GM12878 (cell line): ENCODE results near the gene C3orf22. TPM values are rescaled to one million over a fixed set of nuclear protein-coding genes. Genes with fewer than 3 reads are reported as not detected.

ENCODE experiments used
- ATAC-seq: fragments of 200-7000 bp; cut with Tn5 transposase; 3 replicates; pipeline ENCODE4 v1.9.1; 2020; ENCODE audit warnings: mild to moderate bottlenecking, moderate library complexity
- BruUV-seq: library from RNA; stranded (reverse); fragments of 400-500 nt; replicated peaks from 2 replicates; lab custom pipeline; 2021; lab: Mats Ljungman, UMichigan
- CTCF ChIA-PET: fragments of 300-600 bp; sonication (Branson Sonifier 250); formaldehyde crosslinking; extraction: SDS; loops from one replicate; lab custom pipeline; 2021; ENCODE audit warnings: inconsistent platforms; lab: Yijun Ruan, JAX
- POLR2A ChIA-PET: fragments of 350-600 bp; formaldehyde crosslinking; extraction: SDS; loops from one replicate; lab custom pipeline; 2021; ENCODE audit warnings: inconsistent platforms; lab: Charles Lee
- RAD21 ChIA-PET: fragments of 300-600 bp; sonication (Branson Sonifier 250); formaldehyde crosslinking; loops from one replicate; lab custom pipeline; 2023; ENCODE audit warnings: antibody characterized with exemption; ENCODE audit not compliant: unreplicated experiment; lab: Charles Lee
- SMC1A ChIA-PET: fragments of 300-600 bp; sonication (Branson Sonifier 250); formaldehyde crosslinking; loops from one replicate; lab custom pipeline; 2023; ENCODE audit not compliant: unreplicated experiment, uncharacterized antibody; lab: Charles Lee
- DNase-seq: peaks from one replicate; pipeline ENCODE4 v3.0.0-alpha.2; 2011; ENCODE audit warnings: low read depth, low spot score
- FAIRE-seq: peaks from 3 replicates; lab custom pipeline; 2011; peaks lifted over from hg19 to GRCh38; lab: Jason Lieb, UNC
- H2AFZ ChIP-seq: 2 replicates; pipeline ENCODE4 v1.6.0; 2011; ENCODE audit warnings: low read depth, low read length, control low read depth; ENCODE audit not compliant: control insufficient read depth
- H3K27ac ChIP-seq: 2 replicates; pipeline ENCODE4 v1.5.1; 2011; ENCODE audit warnings: control low read depth; ENCODE audit not compliant: control insufficient read depth, insufficient read depth
- H3K27me3 ChIP-seq, 2 experiments: replicated peaks in 1 of 2; 2 replicates each; pipeline versions ENCODE4 v1.6.0 to v1.6.1; 2011; ENCODE audit warnings: low read length in 1 of 2; ENCODE audit not compliant: control insufficient read depth in 2 of 2, insufficient read depth in 2 of 2
- H3K36me3 ChIP-seq, 2 experiments: 2 replicates each; pipeline ENCODE4 v1.5.1; 2011; ENCODE audit warnings: low read length in 1 of 2; ENCODE audit not compliant: control insufficient read depth in 2 of 2, insufficient read depth in 2 of 2
- H3K4me1 ChIP-seq: 2 replicates; pipeline ENCODE4 v1.6.1; 2011; ENCODE audit warnings: mild to moderate bottlenecking, low read length, moderate library complexity, mixed read lengths; ENCODE audit not compliant: control insufficient read depth, insufficient read depth
- H3K4me2 ChIP-seq: 2 replicates; pipeline ENCODE4 v1.6.0; 2011; ENCODE audit warnings: control low read depth; ENCODE audit not compliant: control insufficient read depth, insufficient read depth
- H3K4me3 ChIP-seq: fragments of 200-600 bp; sonication (generic); 2 replicates; pipeline ENCODE4 v1.5.1; 2016
- H3K79me2 ChIP-seq: 2 replicates; pipeline ENCODE4 v1.6.0; 2011; ENCODE audit warnings: low read length; ENCODE audit not compliant: control insufficient read depth, insufficient read depth
- H3K9ac ChIP-seq: 2 replicates; pipeline ENCODE4 v1.8.0; 2011; ENCODE audit warnings: low read length, control low read depth, mixed read lengths; ENCODE audit not compliant: control insufficient read depth, insufficient read depth
- H3K9me3 ChIP-seq: replicated peaks from 3 replicates; pipeline ENCODE4 v1.5.1; 2011; ENCODE audit warnings: mild to moderate bottlenecking, low read length; ENCODE audit not compliant: control insufficient read depth, insufficient read depth
- H4K20me1 ChIP-seq: 2 replicates; pipeline ENCODE4 v1.6.0; 2011; ENCODE audit not compliant: control insufficient read depth, insufficient read depth
- ASH2L ChIP-seq: fragments of 300-600, 200-600 bp; sonication (generic); IDR thresholded peaks from 2 replicates; pipeline ENCODE4 v1.6.1; 2017; ENCODE audit warnings: low read depth, mild to moderate bottlenecking, borderline replicate concordance
- ATF2 ChIP-seq: IDR thresholded peaks from 2 replicates; pipeline ENCODE4 v1.6.1; 2012; ENCODE audit warnings: low read length, inconsistent platforms
- BACH1 ChIP-seq: fragments of 450-650 bp; IDR thresholded peaks from 2 replicates; pipeline ENCODE4 v1.6.1; 2017; ENCODE audit warnings: mild to moderate bottlenecking, borderline replicate concordance
- CTCF ChIP-seq, 3 experiments: IDR thresholded peaks in 2 of 3; conservative IDR thresholded peaks in 1 of 3; 2 replicates each; pipeline ENCODE4 v1.5.1; 2011; ENCODE audit warnings: low read depth in 3 of 3, low read length in 3 of 3, mild to moderate bottlenecking in 3 of 3, control low read depth in 2 of 3, moderate library complexity in 2 of 3, inconsistent platforms in 1 of 3, mixed read lengths in 1 of 3; ENCODE audit not compliant: control insufficient read depth in 2 of 3, insufficient read depth in 1 of 3; ENCODE audit errors: extremely low read depth in 1 of 3
- E2F4 ChIP-seq: IDR thresholded peaks from 2 replicates; pipeline ENCODE4 v1.6.1; 2012; ENCODE audit warnings: low read depth, low read length, improper control_type of control experiment
- HCFC1 ChIP-seq: fragments of 150-350 bp; IDR thresholded peaks from 2 replicates; pipeline ENCODE4 v1.6.1; 2014; ENCODE audit warnings: low read length
- IRF4 ChIP-seq: IDR thresholded peaks from 2 replicates; pipeline ENCODE4 v1.6.1; 2011; ENCODE audit warnings: low read depth, low read length
- LARP7 ChIP-seq: fragments of 450-650 bp; IDR thresholded peaks from 2 replicates; pipeline ENCODE4 v1.6.1; 2017; ENCODE audit warnings: mild to moderate bottlenecking
- NFYB ChIP-seq: IDR thresholded peaks from 2 replicates; pipeline ENCODE4 v1.6.1; 2011; ENCODE audit warnings: low read depth, mild to moderate bottlenecking, low read length, improper control_type of control experiment, moderate library complexity; ENCODE audit not compliant: insufficient read depth
- NR2F1 ChIP-seq: fragments of 450-650 bp; conservative IDR thresholded peaks from 2 replicates; pipeline ENCODE4 v1.6.1; 2017; ENCODE audit warnings: mild to moderate bottlenecking
- RAD51 ChIP-seq: fragments of 450-650 bp; IDR thresholded peaks from 2 replicates; pipeline ENCODE4 v1.6.1; 2016; ENCODE audit warnings: moderate library complexity, mild to moderate bottlenecking, inconsistent platforms
- RUNX3 ChIP-seq: IDR thresholded peaks from 2 replicates; pipeline ENCODE4 v1.6.1; 2012; ENCODE audit warnings: low read length, inconsistent platforms
- SMAD1 ChIP-seq: fragments of 450-650 bp; IDR thresholded peaks from 2 replicates; pipeline ENCODE4 v1.6.1; 2018; ENCODE audit warnings: mild to moderate bottlenecking, low read depth; ENCODE audit not compliant: partially characterized antibody
- SMC3 ChIP-seq: IDR thresholded peaks from 2 replicates; pipeline ENCODE4 v1.6.1; 2011; ENCODE audit warnings: low read length, improper control_type of control experiment, borderline replicate concordance
- SREBF1 ChIP-seq: IDR thresholded peaks from 2 replicates; pipeline ENCODE4 v1.6.1; 2012; ENCODE audit warnings: mild to moderate bottlenecking, low read length
- SUPT20H ChIP-seq: IDR thresholded peaks from 2 replicates; pipeline ENCODE4 v1.6.1; 2011; ENCODE audit warnings: low read depth, mild to moderate bottlenecking, low read length, moderate library complexity, borderline replicate concordance; ENCODE audit not compliant: control insufficient read depth
- TCF12 ChIP-seq: IDR thresholded peaks from 2 replicates; pipeline ENCODE4 v1.6.1; 2011; ENCODE audit warnings: low read depth, mild to moderate bottlenecking, low read length
- ZNF384 ChIP-seq: IDR thresholded peaks from 2 replicates; pipeline ENCODE4 v1.6.1; 2012; ENCODE audit warnings: low read depth, mild to moderate bottlenecking, low read length, improper control_type of control experiment, borderline replicate concordance
- WGBS: methylation state at CpG from one replicate; pipeline ENCODE4 v1.1.6; 2016; ENCODE audit warnings: low lambda C conversion rate; ENCODE audit not compliant: insufficient replicate concordance, insufficient coverage; ENCODE audit errors: missing lambda C conversion rate; 5-methylcytosine and 5-hydroxymethylcytosine counted together
- in situ Hi-C: fragments of 300-500 bp; cut with MboI; formaldehyde crosslinking; loops from 9 replicates; pipeline ENCODE4 v1.14.3; 2018; ENCODE audit warnings: mixed read lengths
- intact Hi-C: fragments of 100-400 bp; cut with micrococcal nuclease; formaldehyde crosslinking; loops from one replicate; pipeline ENCODE4 v1.14.2; 2022; ENCODE audit not compliant: unreplicated experiment
- polyA plus RNA-seq, 11 experiments: library from polyadenylated mRNA; depleted of rRNA in 4 of 11; unstranded in 6 of 11; stranded (reverse) in 5 of 11; fragments of >200 nt; fragmentation: Nextera tagmentation in 4 of 11; fragmentation: Illumina TruSeq in 1 of 11; extraction: Ambion mirVana in 4 of 11; extraction: Trizol in 1 of 11; gene quantifications; 1 replicate in 1 of 11; 2 replicates in 10 of 11; pipeline versions ENCODE4 v1.2.1 to v1.2.3, GENCODE V29; 2011 to 2016; ENCODE audit warnings: inconsistent platforms in 2 of 11, missing spikeins in 2 of 11, low read depth in 1 of 11
- total RNA-seq, 4 experiments: library from RNA; depleted of rRNA in 3 of 4; stranded (reverse); fragments of >200 nt in 3 of 4; fragmentation: Illumina TruSeq in 1 of 4; extraction: Trizol in 1 of 4; gene quantifications; 2 replicates each; pipeline versions ENCODE4 v1.2.1 to v1.2.3, GENCODE V29; 2013 to 2021

C3orf22 gene
- total and polyA plus RNA-seq, 10 of the 15 experiments (the other 5 are each of a cell fraction or from before 2014, with no cell fraction given), result not detected

GRCh38 chr3:126525853-126526667 is 32.7 kb downstream of the C3orf22 start:
- ChIA-PET POLR2A (no interaction called here), RAD21 (interaction anchor here (1.4 kb wide), 1 partner anchor 929 kb away, joined by 4 read pairs; no protein-coding TSS in a partner anchor), CTCF (no interaction called here), SMC1A (no interaction called here)
- FAIRE-seq (no peak), ATAC-seq (no peak), DNase-seq (no peak)
- TF ChIP-seq IRF4 (no peak), TCF12 (no peak), E2F4 (no peak), ZNF384 (no peak), HCFC1 (no peak), SUPT20H (no peak), SMC3 (no peak), LARP7 (no peak), RAD51 (no peak), NR2F1 (no peak), SMAD1 (no peak), RUNX3 (no peak), BACH1 (no peak), ASH2L (no peak), ATF2 (no peak), NFYB (no peak), SREBF1 (no peak), CTCF (IDR thresholded peaks at IDR 0.05 in 2 of 3, conservative IDR thresholded peaks at IDR 0.05 in 1 of 3; ENCODE audit: control insufficient read depth in 2 of 3, extremely low read depth in 1 of 3, insufficient read depth in 1 of 3, low read depth in 3 of 3, low read length in 3 of 3) (no peak)
- Histone ChIP-seq H3K27me3 (no peaks in the 10 kb centered on the region), H3K4me1 (no peaks in the 10 kb centered on the region), H3K9ac (no peak overlapping the region), H3K4me3 (no peak overlapping the region), H3K4me2 (no peak overlapping the region), H4K20me1 (no peaks in the 10 kb centered on the region), H3K36me3 (no peaks in the 10 kb centered on the region), H3K27ac (no peak overlapping the region), H3K9me3 (no peaks in the 10 kb centered on the region), H2AFZ (no peak overlapping the region), H3K79me2 (no peaks in the 10 kb centered on the region)
- intact Hi-C loops, result no loop called here
- in situ Hi-C loops, result no loop called here
- 34% methylated on average over 8 of the region's 8 CpGs for WGBS
- no TSS peak for BruUV-seq
